ENCODE data around the gene KDM1A.
A peak's percentile ranks its signal among the peaks of the same experiment; 100 is the strongest.

The KDM1A gene

DNA sequence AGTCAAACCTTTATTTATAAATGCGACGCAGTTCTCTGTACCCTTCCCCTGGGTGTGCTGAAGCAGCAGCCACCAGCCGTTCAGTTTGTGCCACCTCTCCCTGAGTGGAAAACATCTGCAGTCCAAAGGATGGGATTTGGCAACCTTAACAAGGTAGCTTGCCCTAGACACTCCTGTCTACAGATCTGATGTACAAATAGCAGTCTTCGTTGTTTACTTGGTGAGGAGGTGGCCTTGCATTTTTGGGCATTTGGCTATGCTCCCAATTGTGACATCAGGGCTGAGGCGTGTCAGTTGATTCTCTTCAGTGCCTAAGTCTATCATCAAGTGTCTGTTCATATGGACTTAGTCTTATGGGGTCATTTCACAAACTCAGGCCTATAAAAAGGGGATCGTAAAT is 59.8 kb downstream of the KDM1A start:
- no peak for DNase-seq

DNA sequence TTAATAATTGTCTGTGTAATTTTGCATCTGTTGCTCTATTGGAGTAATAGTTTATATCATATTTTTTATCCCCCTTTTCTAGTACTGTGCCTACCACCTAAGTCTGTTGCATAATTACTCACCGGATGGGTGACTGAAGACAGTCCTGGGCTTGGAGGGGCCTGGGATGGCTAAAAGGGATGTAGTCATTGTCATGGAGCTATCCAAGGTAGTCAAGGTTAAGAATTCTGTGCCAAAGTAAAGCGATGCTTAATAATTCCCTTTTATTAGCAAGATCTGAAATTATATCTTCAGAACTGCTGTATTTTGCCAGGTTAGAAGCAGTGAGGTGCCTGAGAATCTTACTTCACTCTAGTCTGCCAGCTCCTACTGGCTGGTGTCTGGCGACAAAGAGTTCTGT is 61.6 kb downstream of the KDM1A start:
- DNase-seq, result no peak

DNA sequence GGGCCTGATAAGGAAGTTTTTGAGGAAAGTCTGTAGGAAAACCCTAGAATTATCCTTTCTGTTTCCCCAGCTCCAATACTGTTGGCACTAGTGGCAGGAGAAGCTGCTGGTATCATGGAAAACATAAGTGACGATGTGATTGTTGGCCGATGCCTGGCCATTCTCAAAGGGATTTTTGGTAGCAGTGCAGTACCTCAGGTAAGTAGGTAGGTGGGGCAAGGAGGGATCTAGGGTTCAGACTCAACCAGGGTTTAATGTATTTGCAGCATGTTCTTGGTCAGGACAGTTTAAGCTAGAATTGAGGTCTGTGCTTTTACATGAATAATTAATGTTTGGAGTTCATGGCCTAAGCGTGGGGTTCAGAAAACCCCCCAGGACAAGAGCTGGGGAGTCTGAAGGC is 62.1 kb downstream of the KDM1A start:
- no peak for DNase-seq

DNA sequence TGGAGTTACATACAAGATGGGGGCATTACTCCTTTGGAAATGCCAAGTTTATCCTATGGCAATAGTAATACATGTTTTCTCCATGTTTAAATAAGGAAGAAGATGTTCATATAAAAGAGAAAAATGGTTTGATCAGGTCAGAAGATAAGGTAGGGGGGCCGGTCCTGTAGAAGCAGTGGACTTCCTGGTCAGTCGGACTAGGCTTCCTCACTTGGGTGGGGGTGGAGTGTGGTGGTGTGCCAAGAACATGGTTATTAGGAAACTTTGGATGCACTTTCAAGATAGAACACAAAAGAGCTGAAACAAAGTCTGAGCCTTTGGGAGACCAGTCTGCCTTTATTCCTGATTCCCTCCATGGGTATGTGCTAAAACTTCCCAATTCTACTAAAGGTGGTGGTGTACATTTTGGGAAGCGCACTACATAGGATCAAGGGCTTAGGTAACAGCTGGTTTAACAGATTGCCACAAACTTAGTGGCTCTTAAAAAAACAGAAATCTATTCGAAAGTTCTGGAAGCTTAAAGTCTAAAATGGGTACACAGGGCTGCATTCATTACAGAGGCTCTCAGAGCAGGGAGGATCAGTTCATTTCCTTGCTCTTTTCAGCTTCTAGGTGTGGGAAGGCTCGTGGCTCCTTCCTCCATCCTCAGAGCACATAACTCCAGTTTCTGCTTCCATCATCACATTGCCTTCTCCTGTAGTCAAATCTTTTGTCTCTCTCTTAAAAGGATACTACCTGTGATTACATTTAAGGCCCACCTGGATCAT is 64.6 kb downstream of the KDM1A start:
- no peak for DNase-seq

DNA sequence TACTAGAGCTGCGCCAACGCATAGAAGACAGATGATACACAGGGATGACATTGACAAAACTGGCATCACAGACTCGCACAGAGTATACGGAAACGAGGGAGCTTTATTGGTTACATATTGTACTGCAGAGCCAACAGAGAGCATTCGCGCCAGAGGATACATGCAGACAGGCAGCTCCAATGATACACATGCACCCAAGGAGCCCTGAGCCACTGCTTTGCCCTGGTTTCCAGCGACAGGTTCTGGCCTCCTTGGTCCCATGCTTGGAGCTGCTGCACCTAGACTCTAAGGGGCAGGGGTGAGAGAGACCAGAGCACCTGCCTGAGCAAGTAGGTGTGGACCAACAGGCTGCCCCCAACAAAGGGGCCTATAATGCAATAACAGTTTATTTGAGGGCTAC is 65.6 kb downstream of the KDM1A start:
- DNase-seq, result no peak

DNA sequence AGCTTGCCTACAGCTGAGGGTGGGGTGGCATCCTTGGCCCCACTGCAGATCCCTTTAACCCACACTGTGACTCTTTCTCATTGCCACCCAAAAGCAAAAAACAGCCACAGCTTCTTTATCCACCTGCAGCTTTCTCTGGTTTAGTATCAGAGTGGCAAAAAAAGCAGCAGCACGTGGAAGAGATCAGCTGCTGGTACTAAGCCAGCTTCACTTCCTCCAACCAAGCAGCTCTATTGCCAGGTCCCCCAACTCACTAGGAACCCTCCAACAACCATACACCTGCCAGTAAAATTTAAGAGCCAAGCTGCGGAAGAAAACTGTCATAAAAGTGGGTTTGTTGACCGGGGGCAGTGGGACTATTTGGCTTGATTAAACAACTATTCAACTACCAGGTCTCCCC is 66.4 kb downstream of the KDM1A start:
- DNase-seq, result no peak

DNA sequence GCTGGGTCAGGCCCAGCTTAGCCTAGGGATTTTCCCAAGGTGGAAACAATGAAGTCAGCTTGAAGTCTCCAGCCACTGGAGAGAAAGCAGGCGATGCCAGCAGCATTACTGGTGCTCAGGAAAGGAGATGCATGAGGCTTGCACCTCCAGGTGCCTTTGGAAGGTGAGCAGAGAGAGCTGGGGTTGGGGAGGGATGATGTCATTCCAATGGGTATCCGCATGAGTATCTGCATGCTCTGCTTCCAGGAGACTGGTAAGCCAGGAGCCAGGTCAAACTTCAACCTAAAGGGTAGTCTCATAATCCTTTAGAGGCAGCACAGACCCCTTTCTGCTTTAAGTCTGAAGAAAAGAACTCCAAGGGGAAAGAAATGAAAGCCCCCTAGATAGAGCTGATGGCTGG is 68.8 kb downstream of the KDM1A start:
- no peak for DNase-seq

DNA sequence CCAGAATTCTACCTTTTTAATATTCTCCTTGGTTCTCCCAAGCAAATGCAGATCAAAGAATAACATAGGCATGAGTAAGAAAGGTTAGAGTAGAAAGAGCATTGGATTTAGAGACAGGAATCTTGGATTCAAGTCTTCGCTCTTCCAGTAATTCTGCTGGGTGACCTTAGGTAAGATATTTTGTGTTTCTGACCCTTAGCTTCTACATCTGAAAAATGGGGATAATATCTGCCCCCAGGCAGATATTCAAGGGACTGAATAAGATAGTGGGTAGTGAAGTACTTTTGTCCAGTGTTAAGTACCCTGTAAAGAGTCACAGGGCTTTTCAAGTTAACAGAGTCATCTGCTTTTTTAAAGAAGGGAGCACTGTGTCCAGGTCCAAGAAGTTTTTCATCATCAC is 70.8 kb downstream of the KDM1A start:
- no peak for DNase-seq

DNA sequence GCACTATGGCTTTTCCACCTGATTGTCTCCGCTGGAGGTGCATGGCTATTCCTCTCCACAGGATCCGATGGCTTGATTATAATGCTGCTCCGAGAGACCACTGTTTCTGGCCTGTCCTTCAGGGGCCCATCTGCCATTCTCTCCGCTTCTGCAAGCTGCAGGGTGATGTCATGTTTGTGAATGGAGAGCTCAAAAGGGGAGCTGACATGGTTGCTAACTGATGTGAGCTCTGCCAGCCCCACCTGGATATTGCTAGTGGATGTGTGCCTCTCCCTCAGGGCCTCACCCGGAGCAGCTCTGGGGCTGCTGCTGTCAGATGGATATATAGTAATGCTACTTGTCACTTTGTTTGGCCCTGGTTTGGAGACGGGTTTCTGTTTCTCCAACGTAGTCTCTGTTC is 72.3 kb downstream of the KDM1A start:
- DNase-seq, result no peak

DNA sequence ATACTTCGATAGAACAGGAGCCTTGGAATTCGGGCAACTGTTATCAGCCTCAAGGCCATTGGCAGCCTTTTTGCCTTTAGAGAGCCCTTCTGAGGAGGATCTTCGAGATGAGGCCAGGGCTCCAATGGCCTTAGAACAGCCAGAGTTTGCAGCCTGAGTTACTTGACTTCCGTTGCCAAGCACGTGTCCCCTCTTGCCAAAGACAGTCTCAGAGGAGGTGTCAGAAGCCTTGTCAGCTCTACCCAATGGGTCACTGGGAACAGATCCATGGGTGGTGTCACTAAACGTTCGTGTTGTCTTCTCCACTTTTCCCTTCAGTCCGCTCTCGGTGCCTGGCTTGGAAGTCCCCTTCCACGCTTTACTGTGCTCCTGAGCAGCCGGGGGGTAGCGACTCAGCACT is 73.2 kb downstream of the KDM1A start:
- no peak for DNase-seq

DNA sequence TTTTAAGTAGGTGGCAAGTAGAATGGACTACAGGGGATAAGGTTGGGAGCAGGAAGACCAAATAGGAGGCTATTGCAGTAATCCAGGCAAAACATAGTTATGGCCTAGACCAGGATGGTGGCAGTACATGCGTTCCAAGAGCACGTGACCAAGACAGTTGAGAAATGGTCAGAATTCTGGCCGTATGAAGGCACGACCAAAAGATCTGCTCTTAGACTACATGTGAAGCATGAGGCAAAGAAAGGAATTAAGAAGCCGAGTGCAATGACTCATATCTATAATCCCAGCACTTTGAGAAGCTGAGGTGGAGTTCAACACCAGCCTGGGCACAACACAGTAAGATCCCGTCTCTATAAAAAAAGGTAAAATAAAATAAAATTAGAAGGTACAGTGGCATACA is 78.0 kb downstream of the KDM1A start:
- DNase-seq, result no peak

DNA sequence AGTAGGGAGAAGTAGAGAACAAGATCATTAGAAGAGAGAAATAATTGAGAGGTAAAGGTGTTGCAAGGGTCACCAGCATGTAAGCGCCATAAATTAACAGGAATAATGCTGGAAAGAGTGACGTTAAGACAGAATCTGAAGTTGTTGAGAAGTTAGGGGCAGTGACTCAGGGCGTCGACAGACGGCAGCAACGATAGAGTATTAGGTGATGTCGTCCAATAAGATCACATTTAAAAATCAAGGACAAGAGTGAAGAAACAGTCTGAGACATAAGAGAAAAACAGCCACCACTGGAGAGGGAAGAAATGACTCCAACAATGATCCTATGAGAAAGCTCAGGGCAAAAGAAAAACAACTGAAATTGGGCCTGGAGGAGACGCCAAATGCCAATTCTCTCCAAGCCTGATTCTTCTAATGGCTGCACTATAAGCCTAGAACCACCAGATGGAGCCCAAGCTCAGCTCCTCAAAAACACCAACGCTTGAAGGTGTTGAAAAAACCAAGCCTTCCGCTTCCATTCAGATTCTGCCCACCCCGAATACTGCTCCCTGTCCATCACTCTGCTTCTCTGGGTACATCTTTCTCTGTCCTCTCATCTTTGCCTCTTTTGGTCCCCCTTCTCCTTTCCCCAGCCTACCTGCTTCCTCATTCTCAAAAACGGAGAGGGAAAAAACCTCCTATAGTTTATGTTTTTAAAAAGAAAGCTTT is 79.3 kb downstream of the KDM1A start:
- DNase-seq, result peak; percentile 53 to 67

DNA sequence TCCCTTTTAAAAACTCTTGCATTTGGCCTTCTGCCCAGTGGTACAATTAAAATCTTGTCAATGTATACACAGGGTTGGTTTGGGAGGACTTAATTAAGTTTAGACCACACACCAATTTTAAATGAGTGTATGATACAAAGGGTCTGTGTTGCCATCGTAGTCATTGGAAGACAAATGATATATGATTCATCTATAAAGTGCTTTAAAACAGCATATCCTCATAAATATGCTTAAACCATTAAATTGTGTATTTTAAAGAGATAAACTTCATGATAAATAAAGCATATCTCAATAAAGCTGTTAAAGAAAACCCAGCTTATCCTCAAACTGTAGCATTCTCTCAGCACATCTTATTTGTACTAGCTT is 79.9 kb downstream of the KDM1A start:
- no peak for DNase-seq

DNA sequence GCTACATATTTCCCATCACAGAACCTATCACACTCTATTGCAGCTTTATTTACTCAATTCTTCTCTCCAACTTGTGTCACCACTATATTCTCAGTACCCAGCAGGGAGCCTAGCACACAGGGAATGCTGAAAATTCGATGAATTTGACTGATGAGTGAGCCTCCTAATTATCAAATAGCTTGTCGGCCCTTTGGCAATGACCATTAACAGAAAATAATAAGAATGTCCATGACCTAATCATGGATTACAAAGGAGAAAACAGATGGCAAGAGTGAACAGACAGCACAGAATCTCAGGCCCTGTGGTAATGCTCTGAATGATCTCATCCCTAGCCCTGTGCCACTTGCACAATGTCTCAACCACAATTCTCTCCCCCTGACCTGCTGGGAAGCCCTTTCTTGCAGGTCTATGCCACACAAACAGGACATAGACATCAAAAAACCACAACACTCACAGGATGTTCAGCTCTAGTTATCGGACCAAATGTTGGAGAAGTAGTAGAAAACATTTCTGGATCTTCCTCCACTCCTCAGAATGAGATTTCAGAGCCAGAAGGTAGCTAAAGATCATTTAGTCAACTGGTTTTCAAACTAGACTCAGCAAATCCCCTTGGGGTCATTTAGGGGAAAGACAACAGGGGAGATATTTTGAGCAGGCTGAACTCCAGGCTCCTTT is 80.9 kb downstream of the KDM1A start:
- DNase-seq, result no peak

DNA sequence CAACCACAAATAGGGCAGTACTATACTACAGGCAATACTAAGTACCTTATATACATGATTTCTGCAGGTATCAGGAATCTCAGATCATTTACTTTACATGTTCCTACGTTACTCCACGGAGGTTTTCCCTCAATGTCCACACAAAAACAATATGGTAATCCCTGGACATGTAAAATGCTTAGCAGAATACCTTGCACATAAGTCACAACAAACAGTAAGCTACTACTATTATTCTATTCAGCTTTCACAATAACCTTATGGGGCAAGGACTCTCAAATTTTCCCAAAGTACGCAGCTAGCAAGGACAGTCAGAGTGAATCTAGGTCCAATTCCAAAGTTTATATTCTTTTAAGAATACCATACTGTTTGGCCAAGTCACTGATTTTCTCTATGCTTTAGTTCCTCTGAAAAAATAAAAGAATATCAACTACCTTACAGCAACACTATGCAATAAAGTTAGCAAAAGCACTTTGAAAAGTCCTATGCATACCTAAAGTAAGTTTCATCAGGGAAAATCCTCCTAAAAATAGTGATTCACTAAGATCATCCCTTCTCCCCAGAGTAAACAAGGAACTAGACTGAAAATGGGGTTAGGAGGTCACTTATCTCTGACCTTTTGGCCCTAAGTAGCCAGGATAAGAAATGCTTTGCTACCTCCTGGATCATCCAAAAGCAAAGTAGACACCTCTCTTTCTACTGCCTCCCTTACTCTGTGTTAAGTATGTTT is 82.0 kb downstream of the KDM1A start:
- DNase-seq, result no peak

DNA sequence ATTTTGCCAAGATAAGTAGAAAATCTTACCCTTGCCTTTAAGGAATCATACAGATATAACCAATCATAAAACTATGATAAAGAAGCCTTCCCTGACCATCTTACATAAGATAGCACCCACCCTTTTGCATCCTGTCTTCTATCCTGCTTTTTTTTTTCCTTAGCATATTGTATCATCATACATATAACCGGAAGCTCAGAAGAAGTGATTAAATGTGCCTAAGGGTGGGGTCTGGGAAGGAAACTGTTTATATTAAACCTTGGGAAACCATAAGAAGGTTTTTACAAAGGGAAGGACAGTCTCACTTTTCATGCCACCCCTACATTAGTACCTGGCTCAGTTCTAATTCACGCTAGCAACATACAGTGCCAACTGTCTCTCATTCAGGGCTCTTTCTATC is 82.6 kb downstream of the KDM1A start:
- DNase-seq, result no peak

DNA sequence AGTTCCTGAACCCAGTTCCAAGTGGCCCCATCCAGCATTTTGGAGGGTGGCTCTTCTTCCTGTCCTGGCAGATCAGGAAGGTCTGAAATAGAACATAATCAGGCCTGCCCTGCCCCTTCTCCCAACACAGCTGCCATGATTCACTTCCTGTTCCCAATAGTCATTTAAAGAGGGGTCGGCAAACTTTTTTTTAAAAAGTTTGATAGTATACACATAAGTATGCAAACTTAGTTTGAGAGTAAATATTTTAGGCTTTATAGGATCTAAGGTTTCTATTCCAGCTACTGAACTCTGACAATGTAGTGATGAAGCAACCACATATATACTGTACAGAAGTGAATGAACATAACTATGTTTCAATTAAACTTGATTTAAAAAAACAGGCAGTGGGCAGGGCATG is 83.0 kb downstream of the KDM1A start:
- no peak for DNase-seq

DNA sequence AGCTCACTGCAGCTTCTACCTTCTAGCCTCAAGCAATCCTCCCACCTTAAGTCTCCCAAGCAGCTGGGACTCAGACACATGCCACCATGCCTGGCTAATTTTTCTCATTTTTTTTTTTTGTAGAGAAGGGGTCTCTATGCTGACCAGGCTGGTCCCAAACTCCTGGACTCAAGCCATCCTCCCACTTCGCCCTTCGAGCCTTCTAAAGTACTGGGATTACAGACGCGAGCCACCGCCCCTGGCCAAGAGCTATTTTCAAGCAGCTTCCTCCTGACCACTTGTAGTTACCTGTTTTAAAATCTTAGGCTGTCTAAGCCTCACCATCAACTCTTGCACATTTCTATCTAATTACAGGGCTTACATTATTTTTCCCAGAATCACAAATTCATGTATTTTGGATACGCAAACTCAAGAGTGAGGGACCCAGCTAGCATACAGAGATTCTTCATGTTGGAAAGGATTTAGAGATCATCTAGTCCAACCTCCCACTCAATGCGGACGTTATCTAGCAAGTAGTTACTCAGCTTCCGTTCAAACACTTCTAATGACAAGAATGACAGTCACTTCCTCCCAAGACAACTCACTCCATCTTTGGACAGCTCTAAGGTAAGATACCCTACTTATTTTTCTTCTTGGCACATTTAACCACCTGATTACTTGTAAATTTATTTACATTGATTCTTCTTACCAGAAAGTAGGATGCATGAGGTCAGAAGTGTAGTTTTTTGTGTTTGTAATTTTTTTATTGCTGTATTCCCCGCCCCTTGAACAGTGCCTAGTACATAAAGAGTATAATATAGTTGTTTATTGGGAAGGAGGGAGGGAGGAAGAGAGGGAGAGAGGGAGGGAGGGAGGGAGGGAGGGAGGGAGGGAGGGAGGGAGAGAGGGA is 84.0 kb downstream of the KDM1A start:
- peak in 1 of 2 donors; percentile 33 for DNase-seq

DNA sequence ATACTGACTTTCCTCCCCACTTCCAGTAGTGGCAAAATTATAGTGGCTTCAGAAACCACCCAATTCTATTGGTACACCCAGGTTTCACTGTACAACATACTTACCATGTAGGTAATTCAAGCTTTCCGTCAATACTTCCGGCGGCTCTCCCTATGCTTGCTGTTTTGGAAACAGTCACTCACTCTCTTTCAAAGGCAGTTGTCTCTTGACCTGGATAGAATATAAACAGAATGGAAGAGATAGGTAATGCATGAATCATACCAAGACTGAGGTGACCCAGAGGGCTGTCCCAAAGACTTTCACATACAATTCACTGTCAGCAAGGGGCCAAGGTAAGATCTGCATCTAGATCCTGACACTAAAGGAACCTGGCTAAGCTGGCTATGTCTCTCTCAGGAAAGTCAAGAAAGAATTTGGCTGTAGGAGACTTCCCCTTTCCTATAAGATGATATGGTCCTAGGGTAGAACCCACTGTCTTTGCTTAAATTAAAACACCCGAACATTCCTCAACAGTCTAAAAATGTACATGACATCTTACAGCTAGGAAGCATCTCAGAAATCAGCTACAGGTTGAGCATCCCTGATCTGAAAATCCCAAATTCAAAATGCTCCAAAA is 89.8 kb downstream of the KDM1A start:
- peak in 1 of 2 donors; percentile 21 for DNase-seq

DNA sequence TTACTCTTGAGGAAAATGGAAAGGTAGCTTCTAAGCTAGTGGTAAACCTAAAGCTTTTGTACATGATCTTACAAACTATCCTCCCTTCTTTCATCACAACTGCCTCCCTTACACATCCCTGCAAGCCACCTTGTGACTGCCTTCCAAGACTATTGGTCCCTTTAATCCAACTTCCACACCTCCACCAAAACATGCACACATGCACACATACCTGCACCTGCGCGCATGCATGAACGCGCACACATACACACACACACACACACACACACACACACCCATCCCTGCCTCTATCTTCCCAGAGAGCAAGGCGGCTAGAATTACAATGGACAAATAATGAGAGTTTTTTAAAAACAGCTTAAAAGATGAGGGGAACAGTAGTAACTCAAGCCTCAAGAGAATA is 91.1 kb downstream of the KDM1A start:
- DNase-seq, result no peak

DNA sequence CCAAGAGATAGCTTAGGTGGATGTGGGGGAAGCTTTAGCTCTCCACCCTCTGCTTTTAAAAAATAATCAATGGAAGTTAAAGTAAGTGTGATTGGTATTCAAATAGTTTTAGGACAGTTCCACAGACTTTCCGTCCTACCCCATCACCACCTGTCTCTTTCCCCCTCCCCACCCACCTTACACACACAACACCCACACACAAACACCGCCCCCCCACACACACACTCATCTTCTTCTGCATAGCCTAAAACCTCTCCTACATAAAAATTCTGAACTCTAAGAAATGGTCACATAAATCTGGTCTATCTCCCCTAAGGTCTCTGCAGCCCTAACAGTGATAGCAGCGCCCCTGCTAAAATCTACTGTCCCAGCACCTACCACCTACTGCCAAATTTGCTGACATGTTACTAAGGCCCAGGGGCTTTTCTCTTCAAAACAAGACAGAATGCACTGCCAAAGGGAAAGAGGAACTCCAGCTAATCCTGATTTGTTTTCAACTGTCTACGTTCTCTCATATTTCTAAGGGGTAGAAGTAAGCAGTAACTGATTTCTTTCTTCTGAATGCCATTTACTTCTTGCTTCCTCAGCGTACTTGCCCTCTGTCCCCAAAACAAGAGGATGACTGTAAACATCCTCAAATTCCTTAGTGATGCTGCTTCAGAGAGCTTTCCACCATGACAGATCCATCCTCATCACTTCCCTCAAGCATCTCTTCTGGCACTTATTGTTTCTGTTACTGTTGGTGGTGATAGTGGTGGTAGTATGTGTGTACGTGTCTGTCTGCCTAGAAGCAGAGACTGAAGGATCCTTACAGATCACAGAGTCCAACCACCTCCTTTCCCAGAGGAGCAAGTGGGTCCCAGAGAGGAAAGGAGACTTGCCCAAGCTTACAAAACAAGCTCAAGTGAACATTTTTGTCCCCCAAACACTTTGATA is 92.6 kb downstream of the KDM1A start:
- no peak for DNase-seq
